IMR-90 (cell line): ENCODE data around the gene NFATC1. TPM values are rescaled to one million over a fixed set of nuclear protein-coding genes. Genes with fewer than 3 reads are reported as not detected.

Source experiments
- ATAC-seq: fragments of 200-7000 bp; cut with Tn5 transposase; 2 replicates; pipeline ENCODE4 v1.9.1; 2020; ENCODE audit warnings: low read depth, mild to moderate bottlenecking, moderate library complexity
- BruUV-seq: library from RNA; stranded (reverse); fragments of 400-500 nt; replicated peaks from 2 replicates; lab custom pipeline; 2021; lab: Mats Ljungman, UMichigan
- CTCF ChIA-PET: fragments of 300-600 bp; formaldehyde crosslinking; extraction: SDS; loops from one replicate; lab custom pipeline; 2021; ENCODE audit warnings: antibody characterized with exemption; lab: Yijun Ruan, JAX
- POLR2A ChIA-PET: fragments of 300-600 bp; sonication (Branson Sonifier 250); formaldehyde crosslinking; loops from one replicate; lab custom pipeline; 2022; ENCODE audit warnings: antibody characterized with exemption; ENCODE audit not compliant: unreplicated experiment; lab: Charles Lee
- DNase-seq: peaks from one replicate; pipeline ENCODE4 v3.0.0; 2013
- H2AFZ ChIP-seq: replicated peaks from 2 replicates; pipeline ENCODE3; 2013; ENCODE audit warnings: low read length, mild to moderate bottlenecking; ENCODE audit not compliant: poor library complexity
- H2AK5ac ChIP-seq: 2 replicates; pipeline ENCODE4 v1.6.1; 2013; ENCODE audit warnings: low read depth, low read length, inconsistent platforms
- H2AK9ac ChIP-seq: replicated peaks from 2 replicates; pipeline ENCODE3; 2013; ENCODE audit warnings: mild to moderate bottlenecking, low read depth, low read length, moderate library complexity; ENCODE audit not compliant: poor library complexity
- H2BK120ac ChIP-seq: 2 replicates; pipeline ENCODE4 v1.6.1; 2013; ENCODE audit warnings: low read depth, low read length, inconsistent platforms
- H2BK15ac ChIP-seq: 3 replicates; pipeline ENCODE4 v1.6.1; 2013; ENCODE audit warnings: low read depth, low read length, inconsistent platforms
- H2BK20ac ChIP-seq: 2 replicates; pipeline ENCODE4 v1.6.1; 2013; ENCODE audit warnings: low read depth, mild to moderate bottlenecking, inconsistent platforms, low read length, moderate library complexity
- H2BK5ac ChIP-seq: 2 replicates; pipeline ENCODE4 v1.6.1; 2013; ENCODE audit warnings: mild to moderate bottlenecking, low read depth, low read length, inconsistent platforms; ENCODE audit not compliant: poor library complexity, severe bottlenecking
- H3K14ac ChIP-seq: replicated peaks from 2 replicates; pipeline ENCODE4 v1.6.1; 2013; ENCODE audit warnings: low read depth, low read length, inconsistent platforms
- H3K18ac ChIP-seq: 2 replicates; pipeline ENCODE4 v1.6.1; 2013; ENCODE audit warnings: low read depth, low read length, control low read depth
- H3K23ac ChIP-seq: 2 replicates; pipeline ENCODE4 v1.6.1; 2013; ENCODE audit warnings: low read depth, low read length, inconsistent platforms
- H3K27ac ChIP-seq: 2 replicates; pipeline ENCODE4 v1.5.1; 2013; ENCODE audit warnings: mild to moderate bottlenecking, control low read depth, low read length; ENCODE audit not compliant: insufficient read depth
- H3K27me3 ChIP-seq: 2 replicates; pipeline ENCODE4 v1.6.1; 2013; ENCODE audit warnings: low read length; ENCODE audit not compliant: control insufficient read depth, insufficient read depth
- H3K36me3 ChIP-seq: 2 replicates; pipeline ENCODE4 v1.6.1; 2013; ENCODE audit warnings: low read length, mixed read lengths; ENCODE audit not compliant: control insufficient read depth, insufficient read depth
- H3K4ac ChIP-seq: 2 replicates; pipeline ENCODE4 v1.6.1; 2013; ENCODE audit warnings: low read depth, low read length, inconsistent platforms
- H3K4me1 ChIP-seq: 2 replicates; pipeline ENCODE4 v1.6.1; 2013; ENCODE audit warnings: low read length, mixed read lengths; ENCODE audit not compliant: control insufficient read depth, insufficient read depth
- H3K4me2 ChIP-seq: 2 replicates; pipeline ENCODE4 v1.6.1; 2013; ENCODE audit warnings: low read depth, mild to moderate bottlenecking, control low read depth, low read length, moderate library complexity
- H3K4me3 ChIP-seq: 2 replicates; pipeline ENCODE4 v1.5.1; 2013; ENCODE audit warnings: low read depth, mild to moderate bottlenecking, control low read depth, low read length, moderate library complexity; ENCODE audit not compliant: insufficient read depth
- H3K56ac ChIP-seq: 2 replicates; pipeline ENCODE4 v1.6.1; 2013; ENCODE audit warnings: low read length, inconsistent platforms; ENCODE audit not compliant: insufficient read depth; ENCODE audit errors: extremely low read depth
- H3K79me1 ChIP-seq, 2 experiments: 2 replicates each; pipeline ENCODE4 v1.6.1; 2013; ENCODE audit warnings: low read length in 2 of 2, inconsistent platforms in 1 of 2, low read depth in 1 of 2
- H3K9ac ChIP-seq: 2 replicates; pipeline ENCODE4 v1.6.1; 2013; ENCODE audit warnings: low read depth, low read length, control low read depth
- H3K9me1 ChIP-seq: 2 replicates; pipeline ENCODE4 v1.6.1; 2013; ENCODE audit warnings: low read length, inconsistent platforms; ENCODE audit not compliant: insufficient read depth
- H3K9me3 ChIP-seq: 2 replicates; pipeline ENCODE4 v1.6.1; 2013; ENCODE audit warnings: low read length; ENCODE audit not compliant: control insufficient read depth, insufficient read depth
- H4K20me1 ChIP-seq: 2 replicates; pipeline ENCODE4 v1.6.1; 2013; ENCODE audit warnings: low read length, inconsistent platforms; ENCODE audit not compliant: insufficient read depth
- H4K5ac ChIP-seq: 2 replicates; pipeline ENCODE4 v1.6.1; 2013; ENCODE audit warnings: mild to moderate bottlenecking, low read depth, low read length, control low read depth
- H4K8ac ChIP-seq, 2 experiments: 2 replicates each; pipeline ENCODE4 v1.6.1; 2013; ENCODE audit warnings: low read depth in 2 of 2, low read length in 2 of 2, control low read depth in 1 of 2, inconsistent platforms in 1 of 2
- H4K91ac ChIP-seq: 2 replicates; pipeline ENCODE4 v1.6.1; 2013; ENCODE audit warnings: low read depth, low read length, inconsistent platforms; ENCODE audit not compliant: insufficient read depth
- BHLHE40 ChIP-seq: fragments of 150-350 bp; IDR thresholded peaks from 2 replicates; pipeline ENCODE4 v1.6.1; 2016; ENCODE audit warnings: mild to moderate bottlenecking, low read depth, low read length
- CEBPB ChIP-seq: IDR thresholded peaks from 2 replicates; pipeline ENCODE4 v1.6.1; 2012; ENCODE audit warnings: low read depth, low read length, improper control_type of control experiment
- CTCF ChIP-seq: conservative IDR thresholded peaks from 2 replicates; pipeline ENCODE4 v1.5.1; 2012; ENCODE audit warnings: mild to moderate bottlenecking, low read depth, low read length, improper control_type of control experiment
- ELK1 ChIP-seq: fragments of 150-350 bp; IDR thresholded peaks from 2 replicates; pipeline ENCODE4 v1.6.1; 2016; ENCODE audit warnings: low read depth, mild to moderate bottlenecking, low read length, moderate library complexity, borderline replicate concordance
- FOS ChIP-seq: fragments of 150-350 bp; IDR thresholded peaks from 2 replicates; pipeline ENCODE4 v1.6.1; 2016; ENCODE audit warnings: low read depth, low read length
- MAFK ChIP-seq: IDR thresholded peaks from 2 replicates; pipeline ENCODE4 v1.6.1; 2012; ENCODE audit warnings: low read depth, low read length, improper control_type of control experiment
- MAZ ChIP-seq: IDR thresholded peaks from 2 replicates; pipeline ENCODE4 v1.6.1; 2012; ENCODE audit warnings: low read depth, mild to moderate bottlenecking, low read length, improper control_type of control experiment, moderate library complexity, borderline replicate concordance
- MXI1 ChIP-seq: IDR thresholded peaks from 2 replicates; pipeline ENCODE4 v1.6.1; 2012; ENCODE audit warnings: low read depth, mild to moderate bottlenecking, low read length, moderate library complexity, borderline replicate concordance
- NFE2L2 ChIP-seq: fragments of 150-350 bp; IDR thresholded peaks from 2 replicates; pipeline ENCODE4 v1.6.1; 2016; ENCODE audit warnings: low read depth, mild to moderate bottlenecking, low read length
- POLR2A ChIP-seq: IDR thresholded peaks from 2 replicates; pipeline ENCODE4 v1.6.1; 2012; ENCODE audit warnings: mild to moderate bottlenecking, low read depth, low read length
- RAD21 ChIP-seq: IDR thresholded peaks from 2 replicates; pipeline ENCODE4 v1.6.1; 2012; ENCODE audit warnings: low read length, improper control_type of control experiment
- RCOR1 ChIP-seq: IDR thresholded peaks from 2 replicates; pipeline ENCODE4 v1.6.1; 2012; ENCODE audit warnings: mild to moderate bottlenecking, low read length, improper control_type of control experiment; ENCODE audit not compliant: insufficient replicate concordance
- RFX5 ChIP-seq: IDR thresholded peaks from 2 replicates; pipeline ENCODE4 v1.8.0; 2012; ENCODE audit warnings: low read depth, mild to moderate bottlenecking, low read length, moderate library complexity
- SMC3 ChIP-seq: fragments of 150-350 bp; IDR thresholded peaks from 2 replicates; pipeline ENCODE4 v1.6.1; 2016; ENCODE audit warnings: low read depth, mild to moderate bottlenecking, antibody characterized with exemption, low read length, moderate library complexity
- WGBS, 2 experiments: methylation state at CpG; one replicate each; pipeline versions ENCODE4 v1.1.5 to v1.1.7; 2013; ENCODE audit warnings: missing lambda C conversion rate in 2 of 2; ENCODE audit not compliant: insufficient read length in 1 of 2; ENCODE audit errors: extremely low coverage in 2 of 2; 5-methylcytosine and 5-hydroxymethylcytosine counted together
- dilution Hi-C: fragments of 300-500 bp; cut with HindIII; formaldehyde crosslinking; loops from one replicate; pipeline ENCODE4 v1.14.3; 2018; ENCODE audit warnings: low sequenced_read_pairs; ENCODE audit not compliant: unreplicated experiment
- in situ Hi-C: fragments of 300-500 bp; cut with MboI; formaldehyde crosslinking; loops from 3 replicates; pipeline ENCODE4 v1.14.3; 2019; ENCODE audit warnings: low sequenced_read_pairs, inconsistent platforms, mixed read lengths
- intact Hi-C: fragments of 100-400 bp; cut with micrococcal nuclease; formaldehyde crosslinking; loops from 2 replicates; pipeline ENCODE4 v1.10.0; 2022
- polyA plus RNA-seq, 3 experiments: library from polyadenylated mRNA; depleted of rRNA; stranded (reverse); fragments of >200 nt; gene quantifications; 2 replicates each; pipeline ENCODE4 v1.2.3, GENCODE V29; 2012; ENCODE audit warnings: low replicate concordance in 1 of 3
- total RNA-seq: library from RNA; depleted of rRNA; stranded (reverse); fragments of >200 nt; gene quantifications from 2 replicates; pipeline ENCODE4 v1.2.3, GENCODE V29; 2012
- TF ChIP-seq, protein P1 (sequence below): fragments of 150-350 bp; IDR thresholded peaks from 2 replicates; pipeline ENCODE4 v1.6.1; 2017; ENCODE audit warnings: mild to moderate bottlenecking, antibody characterized with exemption, low read length, low read depth

NFATC1 gene
- total and polyA plus RNA-seq, 2 of the 4 experiments (the other 2 are of a cell fraction) = 0.36 to 1.8 TPM

- H2AFZ ChIP-seq = no peak overlapping the region
- WGBS, 2 experiments = 100% methylated on average over 1 of the region's 8 CpGs; no CpG with 5 or more reads in 1 of the 2 experiments
- H4K8ac ChIP-seq = no peak overlapping the region
- no peaks in the 10 kb centered on the region for H3K9me3 ChIP-seq
- no peak overlapping the region for H3K14ac ChIP-seq
- no peaks in the 10 kb centered on the region for H3K79me1 ChIP-seq
- H3K9ac ChIP-seq = no peak overlapping the region
- TF ChIP-seq MAZ (no peak), RCOR1 (no peak), NFE2L2 (no peak), SMC3 (no peak), MAFK (no peak), CEBPB (no peak), FOS (no peak), RFX5 (no peak), POLR2A (no peak), ELK1 (no peak), MXI1 (no peak), RAD21 (no peak), CTCF (no peak), BHLHE40 (no peak)
- TF ChIP-seq, protein P1, sequence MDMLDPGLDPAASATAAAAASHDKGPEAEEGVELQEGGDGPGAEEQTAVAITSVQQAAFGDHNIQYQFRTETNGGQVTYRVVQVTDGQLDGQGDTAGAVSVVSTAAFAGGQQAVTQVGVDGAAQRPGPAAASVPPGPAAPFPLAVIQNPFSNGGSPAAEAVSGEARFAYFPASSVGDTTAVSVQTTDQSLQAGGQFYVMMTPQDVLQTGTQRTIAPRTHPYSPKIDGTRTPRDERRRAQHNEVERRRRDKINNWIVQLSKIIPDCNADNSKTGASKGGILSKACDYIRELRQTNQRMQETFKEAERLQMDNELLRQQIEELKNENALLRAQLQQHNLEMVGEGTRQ = no peak
- intact Hi-C loops = no loop called here
- H4K91ac ChIP-seq = no peak overlapping the region
- ChIA-PET POLR2A (no interaction called here), CTCF (no interaction called here)
- no peak overlapping the region for H3K27ac ChIP-seq
- H3K23ac ChIP-seq = no peak overlapping the region
- no peak overlapping the region for H2AK5ac ChIP-seq
- no peaks in the 10 kb centered on the region for H4K20me1 ChIP-seq
- H3K27me3 ChIP-seq = peaks cover 7% of the 10 kb centered on the region
- BruUV-seq = no TSS peak
- H2BK20ac ChIP-seq = no peak overlapping the region
- no peak overlapping the region for H3K4me3 ChIP-seq
- H3K56ac ChIP-seq = no peak overlapping the region
- ATAC-seq (no peak), DNase-seq (no peak)
- H2BK15ac ChIP-seq = no peak overlapping the region
- no peak overlapping the region for H2AK9ac ChIP-seq
- H3K4me1 ChIP-seq = no peaks in the 10 kb centered on the region; the same call in 1 of the 2 replicates
- no peaks in the 10 kb centered on the region for H3K9me1 ChIP-seq
- in situ Hi-C loops = no loop called here
- no peaks in the 10 kb centered on the region for H3K36me3 ChIP-seq
- H3K4ac ChIP-seq = no peak overlapping the region
- dilution Hi-C loops = no loop called here
- no peak overlapping the region for H2BK5ac ChIP-seq
- H4K5ac ChIP-seq = no peak overlapping the region
- no peak overlapping the region for H3K18ac ChIP-seq
- no peak overlapping the region for H3K4me2 ChIP-seq
- H2BK120ac ChIP-seq = no peak overlapping the region
Measured at GRCh38 chr18:79515331-79515730, 119.6 kb downstream of the NFATC1 start.
